Nephron progenitor cell (in vitro differentiated cells): ENCODE data around the gene TMEM218.

Experiments
- DNase-seq: peaks from one replicate; pipeline ENCODE4 v3.0.0; 2021
- H3K27ac Mint-ChIP-seq: 2 replicates; pipeline ENCODE4 v1.8.0; 2021; ENCODE audit warnings: mild to moderate bottlenecking, moderate library complexity, mixed read lengths
- H3K27me3 Mint-ChIP-seq: 2 replicates; pipeline ENCODE4 v1.8.0; 2021; ENCODE audit warnings: mild to moderate bottlenecking, low read depth, mixed read lengths; ENCODE audit not compliant: poor library complexity
- H3K36me3 Mint-ChIP-seq: 2 replicates; pipeline ENCODE4 v1.8.0; 2021; ENCODE audit warnings: low read depth, mixed read lengths
- H3K4me1 Mint-ChIP-seq: 2 replicates; pipeline ENCODE4 v1.8.0; 2021; ENCODE audit warnings: mixed read lengths
- H3K4me3 Mint-ChIP-seq: 2 replicates; pipeline ENCODE4 v1.8.0; 2021; ENCODE audit warnings: mild to moderate bottlenecking, moderate library complexity, mixed read lengths
- H3K9me3 Mint-ChIP-seq: 2 replicates; pipeline ENCODE4 v1.8.0; 2021; ENCODE audit warnings: mild to moderate bottlenecking, moderate library complexity, mixed read lengths
- TF ChIP-seq, protein P1 (sequence below): fragments of 200-600 bp; sonication (generic); IDR thresholded peaks from 2 replicates; pipeline ENCODE4 v1.5.0; 2021; ENCODE audit warnings: antibody characterized with exemption

TMEM218 gene

DNA sequence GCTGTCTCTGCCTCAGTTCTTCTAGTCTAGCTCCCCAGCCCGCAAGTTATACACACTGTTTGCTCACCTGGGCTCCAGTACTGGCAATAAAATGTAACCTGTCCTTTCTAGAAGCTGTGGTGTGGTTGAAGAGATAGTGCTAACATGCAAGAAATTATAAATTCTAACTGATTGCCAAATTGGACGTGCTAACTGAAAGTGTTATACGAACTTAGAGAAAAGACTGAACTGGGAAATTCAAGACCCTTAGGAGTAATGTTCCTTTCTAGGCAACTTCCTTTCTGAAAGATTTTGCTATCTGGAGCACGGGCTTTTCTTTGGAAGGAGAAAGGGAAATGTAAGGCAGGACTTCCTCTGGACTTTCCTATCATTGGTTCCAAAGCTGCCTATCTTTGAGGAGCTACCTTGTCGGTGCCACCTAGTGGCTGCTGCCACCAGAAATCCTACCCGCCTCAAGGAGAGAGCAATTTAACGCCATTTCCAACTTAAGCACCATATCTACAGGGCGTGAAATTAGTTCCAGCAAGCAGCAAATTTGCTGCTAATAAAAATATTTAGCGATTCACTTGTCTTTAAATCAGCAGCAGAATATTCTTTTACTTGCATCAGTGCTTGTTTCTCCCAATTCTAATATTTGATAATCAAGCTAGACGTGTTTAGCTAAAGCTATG, 12.7 kb upstream of the TMEM218 start:
- Mint-ChIP-seq H3K4me1 (peaks cover 19% of the 10 kb centered on the region), H3K27me3 (peaks cover 49% of the 10 kb centered on the region), H3K36me3 (no peaks in the 10 kb centered on the region), H3K9me3 (peaks cover 7% of the 10 kb centered on the region), H3K27ac (no peak overlapping the region), H3K4me3 (no peak overlapping the region)
- TF ChIP-seq, protein P1, sequence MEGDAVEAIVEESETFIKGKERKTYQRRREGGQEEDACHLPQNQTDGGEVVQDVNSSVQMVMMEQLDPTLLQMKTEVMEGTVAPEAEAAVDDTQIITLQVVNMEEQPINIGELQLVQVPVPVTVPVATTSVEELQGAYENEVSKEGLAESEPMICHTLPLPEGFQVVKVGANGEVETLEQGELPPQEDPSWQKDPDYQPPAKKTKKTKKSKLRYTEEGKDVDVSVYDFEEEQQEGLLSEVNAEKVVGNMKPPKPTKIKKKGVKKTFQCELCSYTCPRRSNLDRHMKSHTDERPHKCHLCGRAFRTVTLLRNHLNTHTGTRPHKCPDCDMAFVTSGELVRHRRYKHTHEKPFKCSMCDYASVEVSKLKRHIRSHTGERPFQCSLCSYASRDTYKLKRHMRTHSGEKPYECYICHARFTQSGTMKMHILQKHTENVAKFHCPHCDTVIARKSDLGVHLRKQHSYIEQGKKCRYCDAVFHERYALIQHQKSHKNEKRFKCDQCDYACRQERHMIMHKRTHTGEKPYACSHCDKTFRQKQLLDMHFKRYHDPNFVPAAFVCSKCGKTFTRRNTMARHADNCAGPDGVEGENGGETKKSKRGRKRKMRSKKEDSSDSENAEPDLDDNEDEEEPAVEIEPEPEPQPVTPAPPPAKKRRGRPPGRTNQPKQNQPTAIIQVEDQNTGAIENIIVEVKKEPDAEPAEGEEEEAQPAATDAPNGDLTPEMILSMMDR, result peak; percentile 40
- DNase-seq, result peak; percentile 38

DNA sequence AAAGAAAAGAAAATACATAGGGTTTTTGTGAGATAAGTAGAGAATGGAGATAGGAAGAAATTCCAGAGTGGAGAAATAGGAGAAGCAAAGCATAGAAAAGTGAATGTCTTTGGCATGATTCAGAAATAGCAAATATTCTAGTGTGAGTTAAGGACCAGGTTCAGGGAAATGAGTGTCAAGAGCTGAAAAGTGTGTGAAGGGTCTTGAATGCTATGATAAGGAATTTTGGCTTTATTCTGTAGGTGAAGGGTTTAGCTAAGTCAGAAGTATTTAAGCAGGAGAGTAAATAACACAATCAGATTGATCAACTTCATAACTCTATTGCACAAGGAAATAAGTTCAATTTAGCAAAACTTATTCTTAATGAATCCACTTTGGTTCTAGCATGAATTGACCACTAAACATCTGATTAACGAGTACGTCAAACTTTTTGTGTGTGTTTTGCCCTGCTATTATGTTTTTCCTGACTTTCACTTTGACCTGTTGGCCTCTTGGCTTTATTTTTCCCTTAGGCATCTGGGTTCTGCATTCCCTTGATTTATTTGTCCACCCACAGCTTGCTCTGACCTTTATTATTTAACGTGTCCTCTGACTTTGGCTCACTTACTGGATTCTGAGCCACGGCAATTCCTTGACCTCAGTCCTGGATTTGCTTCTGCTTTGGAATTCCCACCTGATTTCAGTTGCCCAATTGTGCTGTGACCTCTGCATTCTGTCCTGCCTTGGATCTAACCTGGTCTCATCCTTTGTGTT, 11.9 kb upstream of the TMEM218 start:
- DNase-seq, result no peak
- no peak overlapping the region for H3K27ac Mint-ChIP-seq
- H3K4me1 Mint-ChIP-seq, result peaks cover 15% of the 10 kb centered on the region
- no peak overlapping the region for H3K4me3 Mint-ChIP-seq
- no peaks in the 10 kb centered on the region for H3K36me3 Mint-ChIP-seq
- TF ChIP-seq, protein P1, result no peak
- H3K9me3 Mint-ChIP-seq, result peaks cover 7% of the 10 kb centered on the region
- H3K27me3 Mint-ChIP-seq, result peaks cover 45% of the 10 kb centered on the region

DNA sequence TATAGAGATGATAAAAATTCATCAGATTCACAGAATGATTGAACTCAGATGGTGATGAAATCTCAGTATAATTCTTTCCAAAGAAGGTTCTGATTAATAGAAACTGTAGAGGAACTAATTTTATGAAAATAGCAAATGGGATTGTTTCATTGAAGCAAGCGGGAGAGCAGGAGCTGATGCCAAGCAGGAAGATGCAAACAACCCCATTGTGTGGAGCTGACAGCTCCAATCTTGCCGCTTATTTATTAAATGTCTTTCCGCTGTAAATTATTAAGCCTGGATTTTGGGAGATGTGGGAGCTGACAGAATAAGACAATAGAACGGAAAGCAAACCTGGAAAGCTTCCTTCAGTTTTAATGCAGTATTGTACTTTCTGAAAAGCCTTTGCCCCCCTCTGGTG, 6.0 kb upstream of the TMEM218 start:
- Mint-ChIP-seq H3K4me3 (no peak overlapping the region), H3K9me3 (peaks cover 25% of the 10 kb centered on the region), H3K4me1 (no peaks in the 10 kb centered on the region), H3K27ac (no peak overlapping the region), H3K27me3 (peaks cover 38% of the 10 kb centered on the region), H3K36me3 (peaks cover 7% of the 10 kb centered on the region)
- TF ChIP-seq, protein P1, result no peak
- no peak for DNase-seq

DNA sequence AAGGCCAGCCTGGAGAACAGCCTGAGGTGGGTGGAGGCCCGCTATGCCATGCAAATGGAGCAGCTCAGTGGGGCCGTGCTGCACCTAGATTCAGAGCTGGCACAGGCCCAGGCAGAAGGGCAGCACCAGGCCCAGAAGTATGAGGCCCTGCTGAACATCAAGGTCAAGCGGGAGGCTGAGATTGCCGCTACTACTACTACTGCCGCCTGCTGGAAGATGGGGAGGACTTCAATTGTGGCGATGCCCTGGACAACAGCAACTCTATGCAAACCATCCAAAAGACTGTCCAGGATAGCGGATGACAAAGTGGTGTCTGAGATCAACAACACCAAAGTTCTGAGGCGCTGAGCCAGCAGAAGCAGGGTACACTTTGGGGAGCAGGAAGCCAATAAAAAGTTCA, 3.1 kb upstream of the TMEM218 start:
- Mint-ChIP-seq H3K4me1 (peaks cover 27% of the 10 kb centered on the region), H3K27me3 (peaks cover 32% of the 10 kb centered on the region), H3K36me3 (peaks cover 13% of the 10 kb centered on the region), H3K4me3 (no peak overlapping the region), H3K9me3 (peaks cover 32% of the 10 kb centered on the region), H3K27ac (no peak overlapping the region)
- no peak for DNase-seq
- TF ChIP-seq, protein P1, result no peak

DNA sequence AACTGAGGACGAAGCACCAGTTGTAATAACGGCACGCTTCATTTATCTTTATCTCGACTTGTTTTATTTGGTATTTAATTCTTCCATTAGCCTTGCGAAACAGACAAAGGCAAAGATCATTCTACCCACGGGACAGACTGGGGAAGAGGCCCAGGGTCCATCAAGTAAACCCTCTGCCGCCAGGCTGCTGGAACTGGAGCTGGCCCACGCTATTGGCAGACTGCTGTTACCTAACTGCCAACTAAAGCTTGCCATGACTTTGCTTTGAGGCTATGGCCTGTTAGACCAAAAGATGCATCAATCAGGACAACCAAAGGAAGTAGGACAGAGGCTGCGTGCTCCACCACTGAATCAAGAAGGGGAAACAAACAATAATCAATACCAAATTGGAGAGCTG, 780 bp upstream of the TMEM218 start:
- TF ChIP-seq, protein P1, result no peak
- Mint-ChIP-seq H3K9me3 (peaks cover 32% of the 10 kb centered on the region), H3K36me3 (peaks cover 18% of the 10 kb centered on the region), H3K4me3 (peak overlapping the region; percentile 97), H3K4me1 (peaks cover 27% of the 10 kb centered on the region), H3K27me3 (peaks cover 23% of the 10 kb centered on the region), H3K27ac (peak overlapping the region; percentile 56)
- no peak for DNase-seq

DNA sequence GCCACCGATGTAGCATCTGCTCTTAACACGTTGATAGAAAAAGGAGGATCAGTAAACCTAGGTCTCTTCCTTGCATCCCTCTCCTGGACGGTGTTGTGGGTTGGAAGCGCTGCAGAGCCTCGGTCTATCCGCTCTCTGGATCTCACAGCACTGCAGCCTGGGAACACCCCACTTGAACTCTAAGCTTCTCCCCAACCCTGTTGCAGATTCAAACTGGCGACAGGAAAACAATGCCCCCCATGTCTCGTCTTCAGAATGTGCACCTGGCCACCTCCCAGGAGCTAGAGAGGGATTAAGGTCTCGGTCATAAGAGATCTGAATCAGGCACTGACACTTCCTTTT, 454 bp downstream of the TMEM218 start:
- H3K4me3 Mint-ChIP-seq, result peak overlapping the region; percentile 97
- TF ChIP-seq, protein P1, result no peak
- peaks cover 27% of the 10 kb centered on the region for H3K4me1 Mint-ChIP-seq
- peak; percentile 19 for DNase-seq
- H3K27me3 Mint-ChIP-seq, result peaks cover 15% of the 10 kb centered on the region
- H3K27ac Mint-ChIP-seq, result peak overlapping the region; percentile 77
- H3K36me3 Mint-ChIP-seq, result peaks cover 30% of the 10 kb centered on the region
- peaks cover 43% of the 10 kb centered on the region for H3K9me3 Mint-ChIP-seq
